NCI-H1048 (cell line): ENCODE results near the gene ABI3BP.

Experiments used
- DNase-seq: peaks from one replicate; lab custom pipeline; 2025; lab: John Stamatoyannopoulos, UW

ABI3BP gene

GRCh38 chr3:100769693-100770092, 223.5 kb downstream of the ABI3BP start:
- DNase-seq, result no peak

GRCh38 chr3:100766069-100766468, 227.2 kb downstream of the ABI3BP start:
- DNase-seq, result no peak

GRCh38 chr3:100765437-100765975, 227.7 kb downstream of the ABI3BP start:
- DNase-seq, result no peak

- DNase-seq, result no peak
Observed at GRCh38 chr3:100761951-100762350, 231.3 kb downstream of the ABI3BP start.

- no peak for DNase-seq
Observed at GRCh38 chr3:100761211-100761942, 231.8 kb downstream of the ABI3BP start.

- no peak for DNase-seq
Observed at GRCh38 chr3:100760377-100760776, 232.8 kb downstream of the ABI3BP start.

GRCh38 chr3:100759950-100760349, 233.3 kb downstream of the ABI3BP start:
- no peak for DNase-seq

GRCh38 chr3:100759159-100759558, 234.1 kb downstream of the ABI3BP start:
- DNase-seq, result no peak

GRCh38 chr3:100756441-100756840, 236.8 kb downstream of the ABI3BP start:
- DNase-seq, result no peak

- DNase-seq, result no peak
Observed at GRCh38 chr3:100754563-100755334, 238.5 kb downstream of the ABI3BP start.

- DNase-seq, result no peak
Observed at GRCh38 chr3:100753846-100754245, 239.4 kb downstream of the ABI3BP start.

- no peak for DNase-seq
Observed at GRCh38 chr3:100748967-100749366, 244.3 kb downstream of the ABI3BP start.

GRCh38 chr3:100748220-100748619, 245.0 kb downstream of the ABI3BP start:
- no peak for DNase-seq

GRCh38 chr3:100746092-100746491, 247.1 kb downstream of the ABI3BP start:
- no peak for DNase-seq

- DNase-seq, result no peak
Observed at GRCh38 chr3:100745617-100746016, 247.6 kb downstream of the ABI3BP start.

- DNase-seq, result no peak
Observed at GRCh38 chr3:100744671-100745070, 248.6 kb downstream of the ABI3BP start.

GRCh38 chr3:100743535-100743934, 249.7 kb downstream of the ABI3BP start:
- DNase-seq, result no peak

GRCh38 chr3:100740207-100740606, 253.0 kb downstream of the ABI3BP start:
- DNase-seq, result no peak

- no peak for DNase-seq
Observed at GRCh38 chr3:100737334-100737733, 255.9 kb downstream of the ABI3BP start.

- no peak for DNase-seq
Observed at GRCh38 chr3:100732435-100732834, 260.8 kb downstream of the ABI3BP start.

GRCh38 chr3:100730524-100730923, 262.7 kb downstream of the ABI3BP start:
- no peak for DNase-seq

- no peak for DNase-seq
Observed at GRCh38 chr3:100726706-100727105, 266.5 kb downstream of the ABI3BP start.

- DNase-seq, result no peak
Observed at GRCh38 chr3:100725935-100726513, 267.2 kb downstream of the ABI3BP start.
